Karpas-422 (cell line): Measurements from ENCODE around the gene FAH. TPM values are rescaled to one million over a fixed set of nuclear protein-coding genes. Genes with fewer than 3 reads are reported as not detected.

Source experiments
- DNase-seq: peaks from one replicate; pipeline ENCODE4 v3.0.0-alpha.2; 2015
- H2AFZ ChIP-seq: fragments of 200-600 bp; sonication (generic); 2 replicates; pipeline ENCODE4 v1.6.1; 2014; ENCODE audit warnings: antibody characterized with exemption, low read length, mixed read lengths
- H3K27ac ChIP-seq: fragments of 200-600 bp; sonication (generic); 2 replicates; pipeline ENCODE4 v1.5.1; 2014; ENCODE audit warnings: mild to moderate bottlenecking, low read length, moderate library complexity
- H3K27me3 ChIP-seq: fragments of 200-600 bp; sonication (generic); 2 replicates; pipeline ENCODE4 v1.6.1; 2014; ENCODE audit warnings: low read length, mixed read lengths
- H3K36me3 ChIP-seq: fragments of 200-600 bp; sonication (generic); 2 replicates; pipeline ENCODE4 v1.6.1; 2014; ENCODE audit warnings: low read length, mixed read lengths; ENCODE audit not compliant: insufficient read depth
- H3K4me1 ChIP-seq: fragments of 200-600 bp; sonication (generic); 2 replicates; pipeline ENCODE4 v1.6.1; 2014; ENCODE audit warnings: mild to moderate bottlenecking, low read length, mixed read lengths
- H3K4me2 ChIP-seq: fragments of 200-600 bp; sonication (generic); 2 replicates; pipeline ENCODE4 v1.6.1; 2014; ENCODE audit warnings: low read length, low read depth, mild to moderate bottlenecking; ENCODE audit not compliant: poor library complexity, severe bottlenecking
- H3K4me3 ChIP-seq: fragments of 200-600 bp; sonication (generic); 2 replicates; pipeline ENCODE4 v1.5.1; 2014; ENCODE audit warnings: mild to moderate bottlenecking, antibody characterized with exemption, low read length, mixed read lengths
- H3K79me2 ChIP-seq: fragments of 200-600 bp; sonication (generic); 2 replicates; pipeline ENCODE4 v1.6.1; 2014; ENCODE audit warnings: mild to moderate bottlenecking, low read length, mixed read lengths
- H3K9ac ChIP-seq: fragments of 200-600 bp; sonication (generic); 2 replicates; pipeline ENCODE4 v1.6.0; 2014; ENCODE audit warnings: low read length
- H3K9me2 ChIP-seq: fragments of 200-600 bp; sonication (generic), shearing (Covaris generic); replicated peaks from 2 replicates; pipeline ENCODE4 v1.6.0; 2014; ENCODE audit warnings: mild to moderate bottlenecking, low read length, moderate library complexity; ENCODE audit not compliant: insufficient read depth
- H3K9me3 ChIP-seq: fragments of 300-700, 200-600 bp; sonication (generic); 2 replicates; pipeline ENCODE4 v1.6.1; 2014; ENCODE audit warnings: low read length, mixed read lengths
- H4K20me1 ChIP-seq: fragments of 200-600 bp; sonication (generic); 2 replicates; pipeline ENCODE4 v1.6.1; 2014; ENCODE audit warnings: mild to moderate bottlenecking, antibody characterized with exemption, low read length, low read depth; ENCODE audit not compliant: insufficient read depth
- total RNA-seq: library from RNA; depleted of rRNA; stranded (reverse); fragments of >200 nt; shearing (Covaris generic); gene quantifications from 2 replicates; pipeline ENCODE4 v1.2.3, GENCODE V29; 2014; ENCODE audit warnings: low replicate concordance

Gene FAH
- total RNA-seq, 1 experiment from 2014 or later: 38.8 TPM

DNA sequence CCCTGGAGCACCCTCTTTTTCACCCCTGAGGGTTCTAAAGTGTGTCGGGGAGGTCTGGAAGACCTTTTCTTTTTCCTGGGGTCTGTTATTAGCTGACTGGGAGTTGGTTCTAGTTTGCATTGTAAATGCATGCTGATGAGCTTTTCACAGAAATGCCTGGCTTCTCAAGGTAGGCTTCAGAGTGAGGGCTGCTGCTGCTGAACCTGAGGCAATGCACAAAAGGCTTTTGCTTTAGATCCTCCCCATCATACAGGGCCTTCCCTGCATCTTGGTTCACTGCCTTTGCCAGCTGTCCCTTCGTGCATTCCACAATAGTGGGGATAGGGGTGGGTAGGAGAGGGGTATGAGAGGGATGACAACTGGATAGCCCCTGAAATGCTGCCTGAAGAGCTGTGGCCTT, 46.6 kb downstream of the FAH start:
- H4K20me1 ChIP-seq: no peaks in the 10 kb centered on the region
- H3K9me3 ChIP-seq: no peaks in the 10 kb centered on the region
- no peak overlapping the region for H3K9ac ChIP-seq
- no peak overlapping the region for H3K27ac ChIP-seq
- no peaks in the 10 kb centered on the region for H3K36me3 ChIP-seq
- no peak overlapping the region for H3K4me3 ChIP-seq
- DNase-seq: no peak
- no peaks in the 10 kb centered on the region for H3K79me2 ChIP-seq
- H3K4me2 ChIP-seq: no peak overlapping the region
- no peak overlapping the region for H2AFZ ChIP-seq
- H3K27me3 ChIP-seq: no peaks in the 10 kb centered on the region
- no peaks in the 10 kb centered on the region for H3K4me1 ChIP-seq
- H3K9me2 ChIP-seq: no peaks in the 10 kb centered on the region

DNA sequence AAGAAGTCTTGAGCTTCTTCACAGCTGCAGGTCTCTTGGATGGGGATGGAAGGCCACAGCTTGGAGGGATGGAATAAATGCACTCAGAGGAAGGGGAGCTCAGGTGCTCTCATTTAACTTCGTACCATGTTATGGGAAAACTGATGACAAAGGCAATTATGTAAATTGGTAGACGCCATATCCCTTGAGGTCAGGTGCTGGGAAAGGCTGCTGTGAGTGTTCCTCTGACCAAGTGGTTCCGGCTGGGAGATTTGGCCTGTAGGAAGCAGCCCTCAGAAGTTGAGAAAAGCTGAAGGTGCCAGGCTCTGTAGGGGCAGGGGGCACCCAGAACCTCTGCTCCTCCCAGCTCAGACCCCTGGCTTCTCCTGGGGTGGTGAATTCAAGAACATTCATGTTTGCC, 47.1 kb downstream of the FAH start:
- Histone ChIP-seq H3K4me1 (no peaks in the 10 kb centered on the region), H3K27ac (no peak overlapping the region), H3K9ac (no peak overlapping the region), H3K27me3 (no peaks in the 10 kb centered on the region), H3K4me3 (no peak overlapping the region), H4K20me1 (no peaks in the 10 kb centered on the region), H3K4me2 (no peak overlapping the region), H3K79me2 (no peaks in the 10 kb centered on the region), H2AFZ (no peak overlapping the region), H3K36me3 (no peaks in the 10 kb centered on the region), H3K9me2 (no peaks in the 10 kb centered on the region), H3K9me3 (no peaks in the 10 kb centered on the region)
- no peak for DNase-seq

DNA sequence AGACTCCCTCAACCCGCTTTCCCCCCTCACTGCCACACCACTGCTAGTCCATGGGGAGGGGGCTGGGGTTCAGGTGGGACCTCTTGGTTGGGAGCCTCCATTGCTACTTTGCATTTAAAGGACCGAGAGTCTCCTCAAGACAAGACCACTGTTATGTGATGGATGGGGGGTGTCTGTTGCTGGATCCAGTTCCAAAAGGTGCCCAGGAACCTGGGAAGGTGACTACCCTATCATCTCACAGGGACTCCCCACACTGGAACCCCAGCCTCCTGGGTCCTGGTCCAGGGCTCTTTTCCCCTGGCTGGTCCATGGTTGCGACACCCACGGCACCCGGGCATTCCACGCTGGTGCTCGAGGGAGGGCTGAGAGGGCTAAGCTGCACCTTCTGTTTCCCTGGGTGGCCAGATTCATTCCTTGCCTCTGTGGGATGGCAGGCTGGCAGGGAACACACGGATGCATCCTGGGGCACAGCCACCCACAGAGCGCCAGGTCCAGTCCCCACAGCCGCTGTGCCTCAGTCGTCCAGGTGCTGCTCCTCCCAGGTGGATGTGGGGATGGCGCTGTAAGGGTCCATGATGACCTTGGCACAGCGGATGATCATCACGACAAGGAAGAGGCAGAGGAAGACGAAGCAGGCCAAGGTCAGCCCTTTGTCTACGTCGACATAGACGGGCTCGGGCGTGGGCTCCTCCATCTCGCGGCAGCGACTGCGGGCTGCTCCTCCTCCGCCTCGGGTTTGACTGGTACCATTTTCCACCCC, 48.6 kb downstream of the FAH start:
- Histone ChIP-seq H3K4me1 (no peaks in the 10 kb centered on the region), H3K36me3 (no peaks in the 10 kb centered on the region), H3K9ac (no peak overlapping the region), H3K4me3 (no peak overlapping the region), H3K27me3 (no peaks in the 10 kb centered on the region), H2AFZ (no peak overlapping the region), H3K9me2 (no peaks in the 10 kb centered on the region), H3K27ac (no peak overlapping the region), H3K9me3 (no peaks in the 10 kb centered on the region), H3K79me2 (no peaks in the 10 kb centered on the region), H4K20me1 (no peaks in the 10 kb centered on the region), H3K4me2 (no peak overlapping the region)
- no peak for DNase-seq

DNA sequence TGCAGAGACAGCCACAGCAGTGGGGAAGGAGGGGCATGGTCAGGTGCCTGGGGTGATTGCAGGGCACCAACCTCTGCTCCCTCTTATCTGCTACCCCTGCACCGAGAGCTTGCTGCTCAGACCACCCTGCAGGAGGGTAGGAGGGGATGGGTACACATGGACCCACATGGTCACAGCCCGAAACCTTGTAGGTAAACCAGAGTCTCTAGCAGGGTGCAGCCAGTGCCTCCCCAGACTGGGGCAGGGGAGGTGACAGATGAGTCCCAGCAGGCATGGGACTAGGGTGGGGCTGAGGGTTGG, 49.2 kb downstream of the FAH start:
- DNase-seq: no peak
- Histone ChIP-seq H3K4me3 (no peak overlapping the region), H3K27ac (no peak overlapping the region), H3K4me1 (no peaks in the 10 kb centered on the region), H3K9me2 (no peaks in the 10 kb centered on the region), H3K36me3 (no peaks in the 10 kb centered on the region), H4K20me1 (no peaks in the 10 kb centered on the region), H3K9ac (no peak overlapping the region), H3K79me2 (no peaks in the 10 kb centered on the region), H3K27me3 (no peaks in the 10 kb centered on the region), H3K9me3 (no peaks in the 10 kb centered on the region), H3K4me2 (no peak overlapping the region), H2AFZ (no peak overlapping the region)

DNA sequence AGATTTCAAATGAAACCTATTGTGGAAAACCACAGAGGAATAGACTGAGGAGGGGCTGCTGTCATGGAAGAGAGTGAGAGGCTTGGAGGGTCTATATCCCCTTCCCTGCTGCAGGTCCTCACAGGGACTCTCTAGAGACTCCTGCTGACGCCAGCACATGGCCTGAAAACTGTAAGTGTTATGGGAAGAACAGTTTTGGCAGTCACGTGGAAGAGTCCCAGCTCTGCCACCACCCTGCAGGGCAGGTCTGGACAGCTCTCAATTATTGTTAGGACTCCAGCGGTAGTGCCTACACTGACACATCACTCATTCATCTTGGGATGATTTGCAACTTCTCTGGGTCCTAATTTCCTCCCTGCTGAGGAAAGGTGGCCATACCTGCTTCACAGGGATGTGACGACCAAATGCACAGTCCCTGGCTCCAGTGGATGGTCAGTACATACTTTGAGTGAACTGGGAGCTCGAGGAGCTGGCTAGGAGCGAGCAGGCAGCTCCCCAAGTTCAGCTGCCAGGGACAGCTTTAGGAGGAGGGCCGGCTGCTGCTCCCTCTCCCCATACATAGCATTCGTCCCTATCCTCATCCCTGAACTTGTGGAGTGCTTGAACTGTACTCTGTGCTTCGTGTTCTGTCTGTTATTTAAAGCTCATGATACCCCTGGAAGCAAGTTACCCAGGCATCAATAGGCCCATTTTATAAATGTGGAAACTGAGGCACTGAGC, 50.0 kb downstream of the FAH start:
- no peak overlapping the region for H3K4me2 ChIP-seq
- no peaks in the 10 kb centered on the region for H3K36me3 ChIP-seq

DNA sequence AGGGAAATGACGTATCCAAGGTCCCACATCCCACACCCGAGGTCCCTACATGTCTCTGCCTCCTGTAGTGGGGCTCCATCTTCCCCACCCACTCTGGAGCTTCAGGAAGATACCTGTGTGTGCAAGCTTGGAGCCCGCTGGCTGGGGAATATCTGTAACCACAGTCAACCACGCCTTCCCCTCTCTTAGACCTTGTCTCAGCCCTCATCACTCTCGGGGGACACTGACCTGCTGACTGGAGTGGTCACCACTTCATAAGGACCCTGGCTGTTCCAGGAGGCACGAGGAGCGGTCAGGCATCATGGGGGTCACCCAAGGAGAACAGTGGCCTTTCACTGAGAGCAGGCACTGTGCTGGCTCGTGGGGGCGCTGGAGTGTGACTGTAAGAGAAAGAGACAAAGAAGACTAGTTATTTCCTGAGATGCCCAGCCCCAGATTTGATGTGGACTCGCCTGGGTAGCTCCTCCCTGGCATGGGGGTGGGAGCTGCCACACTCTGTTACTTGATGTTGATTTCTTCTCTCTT, 50.6 kb downstream of the FAH start:
- Histone ChIP-seq H3K27ac (no peak overlapping the region), H3K4me3 (no peak overlapping the region), H3K27me3 (no peaks in the 10 kb centered on the region), H3K4me2 (no peak overlapping the region), H3K9me2 (no peaks in the 10 kb centered on the region), H4K20me1 (no peaks in the 10 kb centered on the region), H3K4me1 (no peaks in the 10 kb centered on the region), H3K79me2 (no peaks in the 10 kb centered on the region), H3K36me3 (no peaks in the 10 kb centered on the region), H3K9ac (no peak overlapping the region), H2AFZ (no peak overlapping the region), H3K9me3 (no peaks in the 10 kb centered on the region)
- DNase-seq: no peak

More for the DNA sequence above, 50.0 kb downstream of the FAH start:
- H3K79me2 ChIP-seq: no peaks in the 10 kb centered on the region
- H3K9me3 ChIP-seq: no peaks in the 10 kb centered on the region
- no peaks in the 10 kb centered on the region for H4K20me1 ChIP-seq
- no peak overlapping the region for H2AFZ ChIP-seq
- DNase-seq: no peak
- no peak overlapping the region for H3K9ac ChIP-seq
- H3K27ac ChIP-seq: no peak overlapping the region
- no peaks in the 10 kb centered on the region for H3K9me2 ChIP-seq
- no peaks in the 10 kb centered on the region for H3K27me3 ChIP-seq
- H3K4me1 ChIP-seq: no peaks in the 10 kb centered on the region
- H3K4me3 ChIP-seq: no peak overlapping the region

DNA sequence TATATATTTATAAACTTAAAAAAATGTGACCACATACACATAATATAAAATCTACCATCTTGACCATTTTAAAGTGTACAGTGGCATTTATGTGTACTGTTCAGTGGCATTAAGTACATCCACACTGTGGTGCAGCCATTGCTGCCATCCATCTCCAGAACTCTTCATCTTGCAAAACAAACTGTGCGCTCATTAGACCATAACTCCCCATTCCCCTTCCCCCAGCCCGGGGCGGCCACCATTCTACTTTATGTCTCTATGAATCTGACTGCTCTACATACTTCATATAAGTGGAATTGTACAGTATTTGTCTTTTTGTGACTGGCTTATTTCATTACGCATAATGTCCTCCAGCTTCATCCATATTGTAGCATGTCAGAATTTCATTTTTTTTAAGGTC, 51.4 kb downstream of the FAH start:
- H3K9me2 ChIP-seq: no peaks in the 10 kb centered on the region
- no peak overlapping the region for H3K9ac ChIP-seq
- no peak overlapping the region for H3K27ac ChIP-seq
- no peaks in the 10 kb centered on the region for H3K9me3 ChIP-seq
- no peak overlapping the region for H3K4me2 ChIP-seq
- H4K20me1 ChIP-seq: no peaks in the 10 kb centered on the region
- no peaks in the 10 kb centered on the region for H3K36me3 ChIP-seq
- no peaks in the 10 kb centered on the region for H3K27me3 ChIP-seq
- H3K4me3 ChIP-seq: no peak overlapping the region
- no peaks in the 10 kb centered on the region for H3K4me1 ChIP-seq
- DNase-seq: no peak
- H2AFZ ChIP-seq: no peak overlapping the region
- H3K79me2 ChIP-seq: no peaks in the 10 kb centered on the region

DNA sequence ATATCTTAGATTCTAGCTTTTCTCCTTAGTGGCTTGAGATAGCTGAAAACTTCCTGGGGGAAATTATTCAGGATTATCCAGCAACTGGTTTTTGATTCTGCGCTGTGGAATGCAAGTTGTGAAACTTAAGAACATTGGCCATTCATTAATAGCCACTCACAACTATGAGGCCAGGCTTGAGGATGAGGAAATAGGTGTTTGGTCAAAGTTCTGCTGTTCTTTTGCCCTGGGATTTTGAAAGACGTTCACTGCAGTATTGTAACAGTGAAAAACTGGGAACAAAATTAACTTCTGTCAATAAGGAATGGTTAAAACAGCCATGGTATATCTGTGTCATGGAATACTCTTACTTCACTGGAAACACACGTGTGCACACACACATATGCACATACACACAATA, 55.1 kb downstream of the FAH start:
- Histone ChIP-seq H3K4me3 (no peak overlapping the region), H4K20me1 (no peaks in the 10 kb centered on the region), H3K36me3 (no peaks in the 10 kb centered on the region), H3K27me3 (no peaks in the 10 kb centered on the region), H2AFZ (no peak overlapping the region), H3K9me3 (no peaks in the 10 kb centered on the region), H3K4me2 (no peak overlapping the region), H3K79me2 (no peaks in the 10 kb centered on the region), H3K27ac (no peak overlapping the region), H3K4me1 (peaks cover 19% of the 10 kb centered on the region), H3K9ac (no peak overlapping the region), H3K9me2 (no peaks in the 10 kb centered on the region)
- DNase-seq: no peak
